Nucleus accumbens (tissue), 56 donors: ENCODE measurements around the gene LYRM9.
"Not testable (repeated sequence)": the region's sequence is repeated elsewhere in the genome, so short reads cannot be mapped to it uniquely, and the experiment has no call there.

Source experiments
- DNase-seq, 56 donors: peaks; one replicate each; lab custom pipeline; 2025; lab: John Stamatoyannopoulos, UW

The LYRM9 gene

DNA sequence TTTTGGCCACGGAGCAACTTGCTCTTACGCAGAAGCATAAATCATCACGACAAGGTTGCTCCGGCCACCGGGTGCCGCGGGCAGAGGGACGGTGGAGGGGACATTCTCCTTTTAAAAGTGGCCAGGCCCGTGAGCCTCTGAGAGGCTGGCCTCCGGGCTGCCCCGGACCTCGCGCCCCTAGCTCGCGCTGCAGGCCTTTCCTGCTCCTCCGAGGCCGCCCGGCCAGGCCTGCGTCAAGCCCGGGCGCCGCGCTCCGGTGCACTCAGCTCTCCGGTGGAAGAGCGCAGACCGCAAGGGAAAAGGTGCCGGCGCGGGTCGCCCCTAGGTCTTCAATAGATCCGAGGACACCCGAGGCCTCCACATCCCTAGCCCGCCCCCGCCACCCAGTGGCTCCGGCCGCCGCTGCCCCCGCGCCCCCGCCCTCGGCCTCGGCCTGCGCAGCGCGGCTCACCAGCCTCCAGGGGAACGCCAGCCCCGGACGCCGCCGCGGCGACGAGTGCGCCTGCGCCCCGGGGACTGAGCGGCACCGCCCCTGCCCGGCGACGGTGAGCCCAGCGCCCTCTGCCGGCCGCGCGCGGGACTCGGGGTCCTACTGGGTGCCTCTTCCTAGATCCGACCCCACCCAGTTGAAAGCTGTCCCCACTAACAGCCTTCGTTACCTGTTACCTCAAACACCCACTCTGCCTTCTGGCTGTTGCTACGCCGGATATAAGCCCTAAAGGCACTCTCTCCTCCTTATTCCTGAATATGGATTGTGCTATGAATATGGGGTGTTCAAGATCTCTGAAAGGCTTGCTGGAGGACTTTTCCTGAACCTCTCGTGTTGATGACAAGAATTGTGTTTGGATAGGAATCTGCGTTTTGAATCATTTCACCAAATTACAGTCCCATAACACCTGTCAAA, at the start of gene LYRM9:
Gene LYRM9 (minus strand): TSS at position 500 of the 904 bp plus-strand sequence. CDS start 10,671 bp downstream, outside the sequence.
- peak in 55 of 56 donors; percentile 29 to 96 (median 87) for DNase-seq

DNA sequence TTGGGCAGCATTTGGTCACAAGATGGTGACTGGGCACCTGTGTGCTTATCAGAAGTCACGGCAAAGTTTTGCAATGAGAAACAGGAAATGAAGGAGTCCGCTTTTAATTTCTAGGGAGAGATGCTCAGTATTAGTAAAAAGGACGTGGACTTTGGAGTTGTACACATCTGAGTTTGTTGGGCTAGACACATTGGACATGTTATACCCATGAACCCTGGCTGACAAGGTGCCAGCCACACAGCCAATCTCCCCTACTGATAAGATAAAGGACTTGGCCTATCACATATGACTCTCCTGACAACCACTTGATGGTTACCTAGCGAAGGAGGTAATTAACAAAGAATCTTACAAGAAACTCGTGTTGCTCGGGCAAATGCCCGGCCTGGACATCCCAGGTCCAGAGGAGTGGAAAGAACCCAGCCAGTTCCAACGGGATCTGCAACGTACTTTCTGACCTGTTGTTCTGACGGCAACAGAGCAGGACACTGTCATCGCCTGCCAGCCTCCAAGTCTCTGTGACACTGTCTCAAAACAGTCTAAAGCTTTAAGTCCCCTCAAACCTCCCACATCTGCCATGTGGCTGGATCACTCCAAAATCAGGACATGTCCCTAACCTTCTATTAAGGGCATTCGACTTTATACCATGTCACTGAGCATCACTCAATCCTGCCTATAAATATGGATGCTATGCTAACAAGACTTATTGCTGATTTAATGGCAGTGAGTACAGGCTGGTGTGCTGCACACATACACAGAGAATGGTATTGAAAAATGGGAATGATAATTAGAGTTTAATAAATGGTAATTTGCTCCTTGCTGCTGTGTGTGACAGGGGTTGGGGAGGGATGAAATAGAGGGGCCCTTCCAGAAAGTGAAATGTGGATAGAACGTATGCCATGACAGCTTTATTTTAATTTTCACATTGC, 47.6 kb upstream of the LYRM9 start:
- no peak for DNase-seq

DNA sequence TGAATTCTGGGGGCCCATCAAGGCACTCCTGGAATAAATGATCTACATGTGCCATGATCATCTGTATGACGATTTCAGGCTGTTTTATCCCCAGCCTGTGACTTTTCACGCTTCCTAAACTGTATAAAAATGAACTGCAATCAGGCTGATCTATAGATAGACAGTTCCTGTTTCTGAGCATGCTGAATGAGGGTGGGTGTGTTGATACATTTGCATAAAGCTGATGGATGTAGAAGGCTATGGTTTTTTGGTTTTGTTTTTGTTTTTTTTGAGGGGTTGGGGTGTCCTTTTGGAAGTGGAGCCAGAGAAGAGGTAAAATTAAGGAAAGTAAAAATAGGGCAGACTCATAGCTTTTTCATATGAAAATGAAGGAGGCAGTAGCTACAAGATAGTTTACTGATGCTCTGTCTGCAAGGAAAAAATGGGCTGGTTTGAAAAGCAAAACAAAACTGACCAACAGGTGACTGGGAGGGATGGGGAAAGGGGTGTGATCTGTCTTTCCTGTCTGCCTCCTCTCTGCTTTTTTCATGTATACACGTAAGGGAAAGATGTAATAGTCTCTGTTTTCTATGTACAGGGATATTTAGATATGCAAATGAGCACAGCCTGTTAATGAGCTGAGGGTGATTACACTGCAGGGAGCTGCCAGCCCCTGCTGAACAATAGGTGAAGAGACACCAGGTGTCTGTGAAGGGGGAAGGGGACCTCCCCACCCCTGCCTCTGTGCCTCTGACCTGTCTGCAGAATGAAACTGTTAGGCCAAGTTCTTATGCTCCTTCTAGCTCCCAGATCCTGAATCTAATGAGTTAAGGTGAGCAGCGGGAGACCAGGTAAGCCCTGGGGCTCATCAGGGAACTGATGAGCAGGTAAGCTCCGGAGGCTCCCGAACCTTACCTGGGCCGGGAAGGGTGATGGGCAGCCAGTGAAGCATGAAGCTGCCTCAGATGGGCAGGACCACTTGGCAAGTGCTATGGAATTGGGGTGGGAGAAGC, 46.6 kb upstream of the LYRM9 start:
- no peak for DNase-seq

DNA sequence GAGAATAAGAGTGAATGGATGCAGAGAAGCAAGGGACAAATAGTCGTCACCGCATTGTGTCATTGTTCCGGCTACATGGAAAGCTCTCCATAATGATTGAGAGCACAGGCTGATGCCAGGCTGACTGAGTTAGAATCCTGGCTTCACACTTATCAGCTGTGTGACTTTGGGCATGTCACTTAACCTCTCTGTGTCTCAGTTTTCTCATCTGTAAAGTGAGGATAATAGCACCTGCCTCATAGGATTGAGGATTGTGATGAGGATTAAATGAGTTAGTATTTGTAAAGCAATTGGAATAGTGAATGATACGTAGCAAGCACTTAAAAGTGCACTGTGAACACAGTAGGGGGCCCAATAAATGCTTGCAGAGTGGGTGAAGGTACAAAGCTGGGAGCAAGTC, 45.7 kb upstream of the LYRM9 start:
- DNase-seq = no peak

DNA sequence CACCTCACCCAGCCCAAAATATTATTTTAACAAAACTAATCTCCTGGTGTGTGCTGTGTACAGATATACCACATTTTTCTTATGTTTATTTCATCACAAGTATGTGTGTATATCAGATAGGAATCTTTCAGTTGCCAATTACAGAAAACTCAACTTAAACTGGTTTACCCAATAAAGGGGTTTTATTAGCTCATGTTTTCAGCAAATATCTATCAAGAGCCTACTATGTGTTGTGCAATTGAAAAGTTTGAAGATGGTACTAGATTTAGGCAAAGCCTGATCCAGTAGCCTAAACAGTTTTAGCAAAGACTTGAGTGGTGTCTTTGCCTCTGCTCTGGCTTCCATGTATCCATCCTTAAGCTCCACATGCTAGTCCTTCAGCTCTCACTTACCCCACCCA, 45.1 kb upstream of the LYRM9 start:
- DNase-seq = no peak

DNA sequence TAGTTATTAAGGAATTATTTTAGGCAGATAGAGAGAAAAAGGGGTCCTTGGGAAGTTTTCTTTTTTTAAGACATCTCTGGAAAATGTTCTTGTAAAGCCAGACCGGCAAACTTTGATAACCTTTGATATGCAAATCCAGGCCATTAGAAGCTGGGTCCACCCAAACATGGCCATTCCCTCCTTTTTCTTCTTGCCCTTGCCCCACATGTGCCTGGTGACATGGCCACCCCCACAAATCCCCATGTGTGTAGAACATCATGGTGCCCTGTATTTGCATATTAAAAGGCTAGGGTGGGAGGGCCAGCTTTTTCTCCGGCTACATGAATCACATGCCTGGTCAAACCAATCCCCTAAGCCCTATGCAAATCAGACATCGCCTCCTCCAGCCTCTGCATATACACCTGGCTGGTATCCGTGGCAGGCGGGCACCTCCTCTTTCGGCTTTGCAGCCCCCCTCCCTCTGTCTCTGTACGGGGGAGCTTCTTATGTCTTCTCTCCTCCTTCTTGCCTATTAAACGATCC, 43.9 kb upstream of the LYRM9 start:
- DNase-seq = no peak

DNA sequence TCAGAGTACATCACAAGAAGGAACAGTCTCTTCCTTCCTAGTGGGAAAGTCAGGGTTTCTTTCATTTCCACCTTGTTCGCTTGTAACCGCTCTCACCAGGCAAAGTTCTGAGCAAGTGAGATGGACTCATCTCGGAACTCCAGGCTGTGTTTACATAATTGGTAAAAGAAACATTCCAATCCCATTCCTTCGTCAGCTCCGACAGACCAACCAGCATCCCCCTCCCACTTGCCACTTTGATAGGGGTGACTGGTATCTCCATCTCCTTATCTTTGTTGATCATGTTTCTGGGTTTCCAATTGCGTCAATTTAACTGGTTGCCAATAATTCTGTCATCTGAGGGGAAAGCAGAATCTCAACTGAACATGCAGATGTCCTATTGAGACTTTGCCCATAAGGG, 36.8 kb upstream of the LYRM9 start:
- DNase-seq = no peak

DNA sequence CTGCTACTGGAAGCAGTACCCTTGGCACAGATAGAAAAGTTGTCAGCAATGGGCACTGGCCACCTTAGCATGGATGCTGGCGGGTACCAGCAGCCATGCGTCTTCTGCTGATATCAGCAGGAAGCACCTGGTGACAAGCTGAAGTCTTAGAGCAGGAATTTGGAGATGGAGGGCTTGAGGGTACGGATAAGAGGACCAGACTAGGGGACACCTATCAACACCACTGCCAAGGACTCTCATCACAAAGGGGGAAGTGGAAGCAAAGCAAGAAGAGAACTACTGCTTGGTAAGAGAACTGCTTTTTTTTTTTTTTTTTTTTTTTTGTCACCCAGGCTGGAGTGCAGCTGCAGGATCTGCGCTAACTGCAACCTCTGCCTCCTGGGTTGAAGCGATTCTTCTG, 35.4 kb upstream of the LYRM9 start:
- no peak for DNase-seq

DNA sequence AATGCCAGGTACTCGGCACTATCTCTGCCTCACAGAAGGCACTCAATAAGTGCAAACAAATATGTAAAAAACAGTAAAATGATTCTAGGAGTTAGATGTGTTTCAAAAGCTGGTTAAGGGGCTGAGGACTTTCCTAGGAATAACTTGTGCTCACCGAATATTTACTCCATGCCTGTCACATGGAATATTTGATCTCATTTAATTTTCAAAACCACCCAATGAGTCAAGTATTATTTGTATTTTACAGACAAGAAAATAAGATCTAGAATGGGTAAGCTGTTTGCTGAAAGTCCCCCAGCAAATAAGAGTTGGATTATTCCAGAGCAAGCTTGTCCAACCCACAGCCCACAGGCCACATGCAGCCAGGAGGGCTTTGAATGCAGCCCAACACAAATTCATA, 34.6 kb upstream of the LYRM9 start:
- no peak for DNase-seq

DNA sequence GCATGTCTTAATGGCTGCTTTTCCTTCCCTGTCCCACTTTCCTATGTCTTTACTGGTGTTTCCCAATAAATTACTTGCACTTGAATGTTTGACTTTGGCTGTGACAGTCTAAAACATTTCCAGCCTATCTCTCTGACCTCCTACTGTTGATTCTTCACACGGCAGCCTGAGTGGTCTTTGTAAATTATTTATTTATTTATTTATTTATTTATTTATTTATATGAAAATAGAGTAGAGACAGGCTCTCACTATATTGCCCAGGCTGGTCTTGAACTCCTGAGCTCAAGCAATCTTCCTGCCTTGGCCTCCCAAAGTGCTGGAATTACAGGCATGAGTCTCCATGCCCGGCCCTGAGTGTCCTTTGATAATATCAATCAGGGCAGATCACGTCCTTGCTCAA, 28.4 kb upstream of the LYRM9 start:
- no peak for DNase-seq

DNA sequence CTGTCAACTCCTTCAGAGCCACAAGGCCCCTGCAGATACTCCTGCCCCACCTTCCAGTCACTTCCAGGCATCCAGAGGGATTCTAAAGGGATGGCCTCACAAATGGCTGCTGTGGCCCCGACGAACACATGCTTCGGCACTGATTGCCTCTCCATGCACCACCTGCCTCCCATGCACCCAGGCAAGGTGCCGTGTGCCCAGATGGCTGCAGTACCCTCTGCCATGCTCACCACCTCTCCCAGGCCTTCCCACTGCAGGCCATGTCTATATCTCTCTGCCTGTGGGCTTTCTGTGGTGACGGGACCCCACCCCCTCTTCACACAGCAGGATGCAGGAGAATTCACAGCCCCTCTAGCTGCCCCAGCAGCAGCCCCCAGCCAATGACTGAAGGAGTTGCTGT, 27.9 kb upstream of the LYRM9 start:
- no peak for DNase-seq

DNA sequence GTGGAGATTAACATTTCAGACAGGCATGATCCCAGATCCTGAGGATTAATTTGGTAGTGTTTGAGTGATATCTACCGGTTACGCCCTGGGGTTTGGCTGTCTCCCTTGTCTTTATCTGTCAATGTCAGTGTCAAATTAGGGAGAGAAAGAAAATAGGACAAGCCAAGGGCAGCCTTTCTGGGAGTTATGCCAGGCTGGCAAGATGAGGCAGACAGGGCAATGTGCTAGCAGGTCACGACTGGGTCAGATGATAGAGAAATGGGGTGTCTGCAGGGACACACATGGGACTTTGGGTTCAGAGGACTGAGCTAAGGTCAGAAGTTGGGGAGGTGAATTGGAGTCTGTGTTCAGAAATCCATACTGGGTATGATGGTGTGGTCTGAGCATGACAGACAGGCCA, 27.4 kb upstream of the LYRM9 start:
- DNase-seq = peak in 2 of 56 donors; percentile 2 to 3

DNA sequence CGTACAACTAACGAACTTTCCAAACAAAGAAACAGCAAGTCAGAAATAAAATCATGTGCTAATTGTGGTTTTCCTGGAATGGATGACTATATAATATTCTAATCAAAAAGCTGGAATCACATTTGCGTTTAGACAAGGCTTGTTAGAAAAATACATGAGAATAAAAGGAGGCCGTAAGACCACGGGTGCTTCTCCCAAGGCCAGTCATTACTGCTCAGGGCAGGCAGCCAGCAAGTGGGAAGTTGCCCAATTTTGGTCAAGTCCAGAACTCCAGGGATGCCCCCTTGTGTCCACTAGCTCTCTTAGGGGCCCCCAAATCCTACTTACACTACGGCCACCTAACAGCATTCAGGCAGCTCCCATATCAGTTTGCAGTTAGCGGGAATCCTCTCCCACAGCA, 25.9 kb upstream of the LYRM9 start:
- peak in 1 of 56 donors; percentile 4 for DNase-seq

DNA sequence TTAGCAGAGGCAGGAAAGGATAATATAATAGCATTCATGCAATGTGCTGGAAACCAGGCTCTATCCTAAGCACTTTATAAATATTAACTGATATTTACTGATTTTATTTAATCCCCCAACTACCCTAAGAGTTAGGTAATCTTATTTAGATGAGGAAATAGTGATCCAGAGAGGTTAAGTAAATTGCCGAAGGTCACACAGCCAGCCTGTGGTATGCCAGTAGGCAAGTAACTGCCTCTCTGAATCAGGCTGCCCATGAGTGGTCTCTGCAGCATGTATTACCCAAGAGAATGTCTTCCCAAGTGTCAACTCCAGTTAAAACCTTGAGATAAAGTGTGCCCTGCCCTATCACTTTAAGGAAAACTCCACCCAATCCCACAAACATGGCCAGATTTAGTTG, 25.3 kb upstream of the LYRM9 start:
- no peak for DNase-seq

DNA sequence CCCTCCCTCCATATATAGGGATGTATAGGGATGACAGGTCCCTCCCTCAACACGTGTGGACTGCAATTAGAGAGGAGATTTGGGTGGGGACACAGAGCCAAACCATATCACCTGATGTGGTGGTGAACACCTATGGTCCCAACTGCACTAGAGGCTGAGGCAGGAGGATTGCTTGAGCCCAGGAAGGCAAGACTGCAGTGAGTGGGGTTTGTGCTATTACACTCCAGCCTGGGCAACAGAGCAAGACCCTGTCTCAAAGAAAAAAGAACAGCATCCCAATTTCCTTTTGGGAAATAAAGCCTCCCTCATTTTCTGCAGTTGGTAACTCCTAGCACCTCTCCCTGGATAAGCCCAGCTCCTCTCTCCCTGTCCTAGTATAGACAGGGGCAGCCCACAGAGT, 23.8 kb upstream of the LYRM9 start:
- no peak for DNase-seq

DNA sequence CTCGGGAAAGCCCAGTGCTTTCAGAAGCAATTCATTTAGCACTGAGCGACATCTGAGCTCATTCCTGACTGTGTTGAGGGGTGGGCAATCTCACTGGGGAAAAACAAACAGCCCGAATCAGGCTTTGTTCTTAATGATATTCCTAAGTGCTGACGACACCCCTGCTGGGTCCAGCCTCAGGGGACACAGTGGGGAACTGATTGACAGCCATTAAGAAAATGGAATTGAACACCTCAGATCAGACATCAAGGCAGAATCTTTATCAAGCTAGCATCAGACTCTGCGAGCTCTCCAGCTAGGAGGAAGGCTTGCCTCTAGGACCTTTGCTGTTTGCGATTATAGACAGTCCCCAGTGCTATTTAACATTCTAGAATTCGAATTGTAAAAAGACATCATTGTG, 22.5 kb upstream of the LYRM9 start:
- DNase-seq = no peak

DNA sequence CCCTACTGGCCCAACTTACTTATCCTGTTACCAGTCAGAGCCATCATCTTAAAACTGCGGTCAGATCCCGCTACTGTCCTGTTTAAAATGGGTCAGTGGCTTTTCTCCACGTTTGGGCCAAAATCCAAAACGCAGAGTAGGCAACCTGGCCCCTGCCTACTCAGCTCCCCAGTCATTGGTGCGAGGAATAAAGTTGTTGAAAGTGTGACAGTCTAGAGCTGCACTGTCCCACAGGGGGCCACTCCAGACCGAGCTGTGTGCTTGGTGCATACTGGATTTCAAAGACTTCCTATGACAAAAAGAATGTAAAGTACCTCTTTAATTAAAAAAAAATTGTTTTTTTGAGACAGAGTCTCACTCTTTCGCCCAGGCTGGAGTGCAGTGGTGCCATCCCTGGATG, 21.2 kb upstream of the LYRM9 start:
- no peak for DNase-seq

DNA sequence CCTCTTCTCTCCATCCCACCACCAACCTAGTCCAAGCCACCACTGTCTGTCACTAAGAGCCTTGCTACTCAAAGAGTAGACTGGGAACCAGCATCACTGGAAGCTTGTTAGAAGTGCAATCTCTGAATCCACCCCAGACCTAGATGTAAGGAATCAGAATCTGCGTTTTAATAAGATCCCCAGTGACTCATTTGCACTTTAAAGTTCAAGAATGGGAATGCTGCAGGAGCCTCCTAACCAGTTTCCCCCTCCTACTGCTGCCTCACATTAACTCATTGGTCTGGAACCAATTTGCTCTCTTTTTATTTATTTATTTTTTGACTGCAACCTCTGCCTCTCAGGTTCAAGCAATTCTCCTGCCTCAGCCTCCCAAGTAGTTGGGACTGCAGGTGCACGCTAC, 19.8 kb upstream of the LYRM9 start:
- no peak for DNase-seq

DNA sequence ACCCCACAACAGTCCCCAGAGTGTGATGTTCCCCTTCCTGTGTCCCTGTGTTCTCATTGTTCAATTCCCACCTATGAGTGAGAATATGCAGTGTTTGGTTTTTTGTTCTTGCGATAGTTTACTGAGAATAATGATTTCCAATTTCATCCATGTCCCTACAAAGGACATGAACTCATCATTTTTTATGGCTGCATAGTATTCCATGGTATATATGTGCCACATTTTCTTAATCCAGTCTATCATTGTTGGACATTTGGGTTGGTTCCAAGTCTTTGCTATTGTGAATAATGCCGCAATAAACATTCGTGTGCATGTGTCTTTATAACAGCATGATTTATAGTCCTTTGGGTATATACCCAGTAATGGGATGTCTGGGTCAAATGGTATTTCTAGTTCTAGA, 19.1 kb upstream of the LYRM9 start:
- DNase-seq = not testable (repeated sequence)

DNA sequence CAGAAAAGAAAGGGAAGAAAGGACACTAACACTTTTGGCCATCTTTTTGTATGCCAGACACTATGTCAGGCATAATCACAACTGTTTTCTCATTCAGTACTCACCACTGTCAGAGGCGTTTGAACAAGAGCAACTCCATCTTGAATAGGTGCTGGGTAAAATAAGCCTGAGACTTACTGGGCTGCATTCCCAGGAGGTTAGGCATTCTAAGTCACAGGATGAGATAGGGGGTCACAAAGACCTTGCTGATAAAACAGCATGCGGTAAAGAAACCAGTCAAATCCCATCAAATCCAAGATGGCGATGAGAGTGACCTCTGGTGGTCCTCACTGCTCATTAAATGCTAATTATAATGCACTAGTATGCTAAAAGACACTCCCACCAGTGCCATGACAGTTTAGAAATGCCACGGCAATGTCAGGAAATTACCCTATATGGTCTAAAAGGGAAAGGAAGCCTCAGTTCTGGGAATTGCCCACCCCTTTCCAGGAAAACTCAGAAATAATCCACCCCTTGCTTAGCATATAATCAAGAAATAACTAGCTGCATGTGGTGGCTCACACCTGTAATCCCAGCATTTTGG, 14.9 kb upstream of the LYRM9 start:
- no peak for DNase-seq
